ENCODE results near the gene SPEF2.
A peak's percentile ranks its signal among the peaks of the same experiment; 100 is the strongest.
"Not testable (repeated sequence)": the region's sequence is repeated elsewhere in the genome, so short reads cannot be mapped to it uniquely, and the experiment has no call there.

Gene SPEF2

DNA sequence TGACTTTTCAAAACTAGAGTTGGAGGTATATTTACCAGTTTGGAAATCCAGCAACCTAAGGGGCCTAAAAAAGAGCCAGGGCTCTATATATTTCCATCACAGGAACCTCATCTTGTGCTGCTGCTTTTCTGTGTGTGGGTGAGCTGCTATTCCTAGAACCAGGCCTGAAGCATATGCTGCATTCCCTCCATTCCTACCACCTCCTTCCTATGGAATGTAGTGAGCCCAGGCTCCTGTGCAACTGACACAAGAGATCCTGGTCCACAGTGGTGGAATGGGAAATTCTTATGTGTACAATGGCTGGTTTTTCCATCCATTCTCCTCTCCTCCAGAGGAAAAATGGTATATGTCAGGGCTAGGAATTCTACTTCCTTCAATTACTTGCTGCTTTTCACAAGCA, 39.1 kb downstream of the SPEF2 start:
- DNase-seq: no peak

- DNase-seq: no peak
These were observed 40.2 kb downstream of the SPEF2 start for GRCh38 chr5:35657877-35658276.

GRCh38 chr5:35659556-35659955, 41.9 kb downstream of the SPEF2 start:
- DNase-seq: no peak

- no peak for DNase-seq
These were observed 42.8 kb downstream of the SPEF2 start for GRCh38 chr5:35660451-35660850.

- no peak for DNase-seq
These were observed 46.9 kb downstream of the SPEF2 start for GRCh38 chr5:35664584-35664983.

DNA sequence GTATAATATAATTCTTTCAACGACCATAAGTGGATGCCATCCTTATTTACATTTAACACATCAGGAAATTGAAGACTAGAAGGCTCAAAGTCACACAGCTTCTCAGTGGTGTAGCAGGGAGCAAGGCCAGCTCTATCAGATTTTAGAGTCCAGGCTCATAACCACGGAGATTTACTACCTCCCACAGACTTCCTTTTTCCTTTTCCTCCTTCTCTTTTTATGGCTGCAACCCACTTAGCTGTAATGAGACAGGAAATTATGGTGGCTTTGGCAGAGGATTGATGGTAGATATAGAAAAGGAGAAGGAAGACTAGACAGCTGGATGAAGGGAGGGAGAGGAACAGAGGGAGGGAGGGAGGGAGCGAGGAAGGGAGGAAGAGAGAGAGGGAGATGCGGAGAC, 47.4 kb downstream of the SPEF2 start:
- no peak for DNase-seq

DNA sequence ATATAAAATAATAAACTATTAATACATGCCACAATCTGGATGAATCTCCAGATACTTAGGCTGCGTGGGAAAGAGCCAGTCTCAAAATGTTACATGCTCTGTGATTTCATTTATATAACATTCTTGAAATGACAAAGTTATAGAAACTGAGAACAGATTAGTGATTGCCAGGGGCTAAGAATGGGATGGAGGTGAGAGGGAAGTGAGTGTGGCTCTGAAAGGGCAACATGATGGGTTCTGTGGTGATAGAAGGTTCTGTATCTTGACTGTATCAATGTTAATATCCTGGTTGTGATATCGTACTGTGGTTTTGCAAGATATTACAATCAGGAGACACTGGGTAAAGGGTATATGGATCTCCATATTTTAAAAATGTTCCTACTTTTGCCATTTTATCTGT, 50.7 kb downstream of the SPEF2 start:
- DNase-seq: no peak

DNA sequence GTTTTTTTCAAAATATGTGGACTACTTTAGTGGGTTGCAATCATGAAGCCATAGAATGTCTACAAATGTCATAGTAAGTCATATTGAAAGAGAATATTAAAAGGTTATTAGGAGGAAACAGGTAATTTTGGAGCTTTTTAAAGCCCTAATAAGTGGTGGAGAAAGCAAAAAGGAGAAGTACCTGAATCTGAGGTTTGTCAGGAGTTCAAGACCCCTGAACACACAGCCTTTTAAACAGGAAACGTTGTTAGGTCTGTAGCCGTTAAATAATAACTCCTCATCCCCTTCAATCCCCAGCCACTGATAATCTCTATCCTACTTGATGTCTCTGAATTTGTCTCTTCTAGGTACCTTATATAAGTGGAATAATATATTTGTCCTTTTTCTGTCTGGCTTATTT, 51.1 kb downstream of the SPEF2 start:
- DNase-seq: no peak

DNA sequence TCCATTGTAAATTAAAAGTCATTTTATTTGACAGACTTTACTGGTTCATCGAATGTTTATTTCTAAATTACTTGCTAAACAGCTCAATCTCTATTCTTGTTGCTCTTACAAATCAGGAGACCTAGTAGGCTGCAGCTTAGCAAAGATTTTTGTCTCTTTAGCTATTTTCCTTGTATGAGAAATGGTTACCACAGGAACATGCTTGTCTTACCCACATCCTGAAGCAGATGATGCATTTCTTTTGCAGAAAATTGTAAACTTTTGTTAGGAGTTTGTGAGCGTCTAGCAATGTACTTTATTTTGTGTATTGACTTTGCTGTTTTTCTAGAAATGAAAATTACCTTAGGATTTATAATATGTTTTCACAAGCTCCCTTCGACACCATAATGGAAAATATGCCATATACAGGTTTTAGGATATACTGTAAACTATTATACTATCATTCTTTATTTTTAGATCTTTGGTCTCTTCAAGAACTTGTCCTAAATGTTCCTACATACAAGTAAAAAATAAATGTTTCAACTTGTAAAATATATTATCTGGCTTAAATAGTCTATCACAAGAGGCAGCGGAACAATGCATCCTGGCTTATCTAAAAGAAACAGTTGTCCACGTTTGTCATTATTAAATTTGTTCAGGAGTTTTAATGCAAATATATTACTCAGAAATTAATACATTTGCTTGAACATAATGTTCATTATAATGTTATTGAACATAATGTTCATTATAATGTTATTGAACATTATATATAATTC, 54.1 kb downstream of the SPEF2 start:
- DNase-seq: no peak

GRCh38 chr5:35672296-35672655, 54.6 kb downstream of the SPEF2 start:
- not testable (repeated sequence) for DNase-seq

DNA sequence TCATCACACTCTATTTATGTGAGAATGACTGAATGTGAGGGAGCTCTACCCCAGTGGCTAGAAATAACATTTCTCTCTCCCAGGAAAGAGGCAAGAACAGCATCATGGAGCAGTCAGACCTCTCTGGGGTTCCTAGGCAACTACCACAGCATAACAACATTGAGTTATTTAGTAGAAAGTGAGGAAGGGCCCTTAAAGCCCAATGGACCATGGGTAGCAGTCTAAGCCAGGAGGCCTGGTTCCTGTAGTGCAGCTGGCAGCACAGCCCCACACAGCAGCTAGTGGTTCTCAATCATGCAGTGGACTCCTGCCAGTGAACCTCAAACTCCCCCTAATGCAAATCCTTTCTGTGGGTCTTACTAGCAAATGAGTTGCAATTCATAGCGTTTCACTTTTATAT, 55.3 kb downstream of the SPEF2 start:
- peak; percentile 40 for DNase-seq

GRCh38 chr5:35674049-35674448, 56.4 kb downstream of the SPEF2 start:
- no peak for DNase-seq

- DNase-seq: no peak
These were observed 57.7 kb downstream of the SPEF2 start for GRCh38 chr5:35675392-35675791.

DNA sequence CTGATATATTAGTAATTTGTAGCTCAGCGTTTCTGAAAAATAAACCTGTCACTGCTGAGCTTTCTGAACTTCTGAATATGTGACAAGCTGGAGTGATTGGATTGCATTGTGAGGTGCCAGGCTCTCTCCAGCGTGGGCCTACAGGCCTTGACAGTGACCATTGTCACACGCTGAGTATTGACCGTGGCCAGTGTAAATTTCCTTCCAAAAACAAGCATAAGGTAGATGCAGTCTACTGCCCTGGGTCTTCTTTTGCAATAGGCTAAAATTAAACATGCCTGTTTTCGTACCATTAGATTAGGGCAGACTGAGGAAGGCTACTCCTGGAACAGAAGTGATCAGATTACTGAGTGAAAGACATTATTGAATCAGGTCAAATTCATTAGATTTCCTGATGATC, 60.2 kb downstream of the SPEF2 start:
- DNase-seq: no peak

- no peak for DNase-seq
These were observed 61.0 kb downstream of the SPEF2 start for GRCh38 chr5:35678661-35679060.

GRCh38 chr5:35679357-35679756, 61.7 kb downstream of the SPEF2 start:
- DNase-seq: no peak

DNA sequence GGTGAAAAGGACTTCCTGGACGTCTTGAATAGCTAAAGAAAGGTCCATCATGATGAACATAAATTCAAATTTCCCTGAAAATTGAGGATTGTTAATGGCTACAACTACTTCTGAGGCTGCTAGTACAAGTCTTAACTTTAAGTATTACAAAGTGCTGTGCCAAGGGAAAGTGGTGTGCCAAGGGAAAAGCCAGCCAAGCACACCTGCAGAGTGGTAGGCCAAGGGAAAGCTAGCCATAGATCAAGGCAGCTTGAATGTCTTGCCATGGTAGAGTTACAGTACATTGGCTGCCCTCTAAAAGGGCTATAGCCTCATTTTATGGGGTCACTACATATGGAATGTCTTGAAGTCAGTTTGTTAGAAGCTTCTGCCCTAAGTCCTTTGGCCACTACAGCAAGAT, 64.2 kb downstream of the SPEF2 start:
- no peak for DNase-seq

- no peak for DNase-seq
These were observed 65.8 kb downstream of the SPEF2 start for GRCh38 chr5:35683466-35683865.

DNA sequence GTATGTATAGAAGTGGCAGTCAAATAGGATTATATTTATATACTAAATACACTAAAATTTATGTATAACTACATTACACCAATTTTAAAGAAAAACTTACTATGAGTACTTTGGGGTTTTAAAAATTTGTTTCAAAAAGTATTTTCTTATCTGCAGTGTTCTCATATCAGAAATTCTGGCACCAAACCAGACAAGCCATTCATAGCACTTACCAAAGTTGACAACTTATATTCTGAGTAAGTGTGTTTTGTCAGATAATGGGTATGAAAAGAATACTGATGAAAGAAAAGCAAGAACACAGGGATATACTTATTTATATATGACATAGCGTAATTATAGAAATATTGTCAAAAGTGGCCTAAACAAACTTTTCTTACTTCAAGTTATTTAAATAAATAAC, 67.5 kb downstream of the SPEF2 start:
- DNase-seq: no peak

GRCh38 chr5:35687961-35688360, 70.3 kb downstream of the SPEF2 start:
- no peak for DNase-seq

GRCh38 chr5:35694481-35694880, 76.8 kb downstream of the SPEF2 start:
- DNase-seq: no peak

- no peak for DNase-seq
These were observed 80.6 kb downstream of the SPEF2 start for GRCh38 chr5:35698047-35698808.

DNA sequence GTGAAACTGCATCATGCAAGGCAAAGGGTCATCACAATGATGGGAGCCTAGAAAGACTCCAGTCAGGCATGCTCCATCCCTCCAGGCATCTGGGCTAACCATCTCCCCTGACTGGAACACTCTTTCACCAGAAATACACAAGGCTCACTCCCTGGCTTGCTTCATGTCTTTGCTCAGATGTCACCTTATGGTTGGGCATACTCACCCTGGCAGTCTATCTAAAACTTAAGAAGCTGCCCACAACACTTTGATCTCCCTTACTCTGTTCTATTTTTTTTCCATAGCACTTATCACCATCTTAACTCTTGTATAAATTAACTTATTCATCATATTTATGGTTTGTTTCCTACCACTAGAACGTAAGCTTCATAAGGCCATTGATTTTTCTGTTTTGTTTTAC, 90.0 kb downstream of the SPEF2 start:
- DNase-seq: no peak

GRCh38 chr5:35709688-35710087, 92.0 kb downstream of the SPEF2 start:
- DNase-seq: no peak

- no peak for DNase-seq
These were observed 100.1 kb downstream of the SPEF2 start for GRCh38 chr5:35717718-35718117.
